WERI-Rb-1 (cell line): ENCODE results near the gene NACC2.
A peak's percentile ranks its signal among the peaks of the same experiment; 100 is the strongest.

Experiments used
- DNase-seq: peaks from one replicate; pipeline ENCODE4 v3.0.0-alpha.2; 2020
- H3K27ac ChIP-seq: fragments of 250-450 bp; sonication (Bioruptor Pico); 2 replicates; pipeline ENCODE4 v1.5.1; 2020; ENCODE audit warnings: mild to moderate bottlenecking, moderate library complexity
- H3K27me3 ChIP-seq: fragments of 250-450 bp; sonication (Bioruptor Pico); 2 replicates; pipeline ENCODE4 v1.5.1; 2021; ENCODE audit warnings: mild to moderate bottlenecking, low read depth, moderate library complexity; ENCODE audit not compliant: insufficient read depth, severe bottlenecking
- H3K36me3 ChIP-seq: fragments of 250-450 bp; sonication (Bioruptor Pico); 2 replicates; pipeline ENCODE4 v1.5.1; 2020; ENCODE audit warnings: mild to moderate bottlenecking, moderate library complexity
- H3K4me3 ChIP-seq: 2 replicates; pipeline ENCODE4 v1.5.1; 2011; ENCODE audit warnings: low read depth, mild to moderate bottlenecking, control low read depth, low read length
- H3K9me3 ChIP-seq: fragments of 250-450 bp; sonication (Bioruptor Pico); 2 replicates; pipeline ENCODE4 v1.5.1; 2021; ENCODE audit warnings: mild to moderate bottlenecking, moderate library complexity; ENCODE audit not compliant: severe bottlenecking
- TF ChIP-seq, protein P1 (sequence below): IDR thresholded peaks from 2 replicates; pipeline ENCODE4 v1.5.1; 2011; ENCODE audit warnings: low read depth, mild to moderate bottlenecking, control low read depth, inconsistent platforms, low read length

The NACC2 gene

DNA sequence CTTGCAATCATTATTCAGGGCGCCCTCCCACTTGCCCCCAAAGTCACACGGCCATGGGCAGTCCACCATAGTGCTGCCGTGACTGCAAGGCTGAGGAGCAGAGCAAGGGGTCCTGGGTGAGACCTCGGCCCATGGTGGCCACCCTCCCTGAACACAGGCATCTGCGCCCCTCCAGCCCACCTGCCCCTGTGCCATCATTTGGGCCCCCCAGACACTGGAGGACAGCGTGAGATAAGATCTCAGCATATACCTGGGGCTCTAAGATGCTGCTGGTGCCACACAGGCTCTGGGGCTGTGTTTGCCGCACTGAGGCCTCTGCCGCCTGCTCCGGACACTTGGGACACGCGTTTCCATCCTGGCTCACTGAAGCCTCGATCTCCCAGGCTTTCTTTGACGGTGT, 20.1 kb upstream of the NACC2 start:
- H3K27me3 ChIP-seq = no peaks in the 10 kb centered on the region
- DNase-seq = no peak
- no peak overlapping the region for H3K27ac ChIP-seq
- no peaks in the 10 kb centered on the region for H3K9me3 ChIP-seq
- H3K36me3 ChIP-seq = peaks cover 23% of the 10 kb centered on the region
- no peak overlapping the region for H3K4me3 ChIP-seq
- TF ChIP-seq, protein P1, sequence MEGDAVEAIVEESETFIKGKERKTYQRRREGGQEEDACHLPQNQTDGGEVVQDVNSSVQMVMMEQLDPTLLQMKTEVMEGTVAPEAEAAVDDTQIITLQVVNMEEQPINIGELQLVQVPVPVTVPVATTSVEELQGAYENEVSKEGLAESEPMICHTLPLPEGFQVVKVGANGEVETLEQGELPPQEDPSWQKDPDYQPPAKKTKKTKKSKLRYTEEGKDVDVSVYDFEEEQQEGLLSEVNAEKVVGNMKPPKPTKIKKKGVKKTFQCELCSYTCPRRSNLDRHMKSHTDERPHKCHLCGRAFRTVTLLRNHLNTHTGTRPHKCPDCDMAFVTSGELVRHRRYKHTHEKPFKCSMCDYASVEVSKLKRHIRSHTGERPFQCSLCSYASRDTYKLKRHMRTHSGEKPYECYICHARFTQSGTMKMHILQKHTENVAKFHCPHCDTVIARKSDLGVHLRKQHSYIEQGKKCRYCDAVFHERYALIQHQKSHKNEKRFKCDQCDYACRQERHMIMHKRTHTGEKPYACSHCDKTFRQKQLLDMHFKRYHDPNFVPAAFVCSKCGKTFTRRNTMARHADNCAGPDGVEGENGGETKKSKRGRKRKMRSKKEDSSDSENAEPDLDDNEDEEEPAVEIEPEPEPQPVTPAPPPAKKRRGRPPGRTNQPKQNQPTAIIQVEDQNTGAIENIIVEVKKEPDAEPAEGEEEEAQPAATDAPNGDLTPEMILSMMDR = no peak

DNA sequence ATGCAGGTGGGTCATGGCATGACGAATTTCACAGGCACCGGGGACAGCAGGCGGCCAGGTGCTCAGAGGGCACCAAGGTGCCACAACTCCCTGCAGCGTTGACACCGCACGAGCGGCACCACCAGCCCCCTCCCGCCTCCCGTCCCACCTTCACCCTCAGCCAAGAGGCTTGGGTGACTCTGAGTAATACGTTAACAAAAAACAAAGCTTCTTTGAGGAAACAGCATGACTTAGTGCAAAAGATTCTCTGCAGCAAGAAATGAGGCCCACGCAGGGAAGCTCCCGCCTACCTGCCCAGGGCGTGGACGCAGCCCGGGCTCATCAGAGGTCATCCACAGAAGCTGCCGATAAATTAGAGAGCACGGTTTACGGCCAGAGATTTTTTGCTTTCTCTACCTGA, 19.5 kb upstream of the NACC2 start:
- H3K9me3 ChIP-seq = no peaks in the 10 kb centered on the region
- no peak overlapping the region for H3K27ac ChIP-seq
- H3K36me3 ChIP-seq = peaks cover 23% of the 10 kb centered on the region
- no peak for DNase-seq
- TF ChIP-seq, protein P1 = no peak
- no peak overlapping the region for H3K4me3 ChIP-seq
- no peaks in the 10 kb centered on the region for H3K27me3 ChIP-seq

DNA sequence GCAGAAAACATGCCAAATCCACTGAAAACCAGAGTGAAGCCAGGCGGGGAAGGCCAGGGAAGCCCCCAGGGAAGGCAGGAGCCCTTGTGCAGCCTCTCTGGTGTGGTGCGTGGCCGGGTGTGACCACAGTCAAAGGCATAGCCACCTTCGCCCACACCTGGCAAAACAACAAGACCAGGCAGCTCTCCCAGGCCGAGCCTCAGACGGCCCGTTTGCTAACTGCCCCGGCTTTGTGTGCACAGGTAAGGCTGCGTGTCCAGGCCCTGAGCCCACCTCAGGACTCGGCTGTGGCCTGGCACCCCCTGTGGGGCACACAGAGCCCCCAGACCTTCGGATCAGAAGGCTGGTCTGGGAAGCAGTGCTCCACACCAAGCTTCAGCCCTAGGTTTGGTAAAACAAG, 17.5 kb upstream of the NACC2 start:
- Histone ChIP-seq H3K27ac (no peak overlapping the region), H3K36me3 (peaks cover 20% of the 10 kb centered on the region), H3K9me3 (peaks cover 2% of the 10 kb centered on the region), H3K4me3 (no peak overlapping the region), H3K27me3 (no peaks in the 10 kb centered on the region)
- TF ChIP-seq, protein P1 = no peak
- no peak for DNase-seq

DNA sequence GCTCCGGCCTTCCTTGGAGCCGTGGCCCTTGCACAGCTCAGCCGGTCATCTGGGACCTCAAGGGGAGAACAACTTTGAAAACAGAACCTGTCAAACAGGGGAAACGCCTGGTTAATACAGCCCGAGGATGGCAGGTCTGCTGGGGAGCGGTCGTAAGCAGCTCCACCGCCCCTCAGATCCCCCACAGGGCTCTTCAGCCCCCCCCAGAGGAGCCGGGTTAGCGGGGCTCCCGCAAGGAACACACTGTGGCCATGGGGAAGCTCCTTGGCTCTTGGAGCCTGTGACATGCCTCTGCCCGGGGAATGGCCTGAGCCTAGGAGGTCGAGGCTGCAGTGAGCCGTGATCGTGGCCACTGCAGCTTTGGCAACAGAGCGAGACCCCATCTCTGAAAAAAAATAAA, 16.8 kb upstream of the NACC2 start:
- TF ChIP-seq, protein P1 = 0 out of 2 replicates have a peak, but pooled peaks have one; percentile 30
- 0 out of 2 replicates have a peak overlapping the region, but pooled peaks have one; percentile 88 for H3K27ac ChIP-seq

DNA sequence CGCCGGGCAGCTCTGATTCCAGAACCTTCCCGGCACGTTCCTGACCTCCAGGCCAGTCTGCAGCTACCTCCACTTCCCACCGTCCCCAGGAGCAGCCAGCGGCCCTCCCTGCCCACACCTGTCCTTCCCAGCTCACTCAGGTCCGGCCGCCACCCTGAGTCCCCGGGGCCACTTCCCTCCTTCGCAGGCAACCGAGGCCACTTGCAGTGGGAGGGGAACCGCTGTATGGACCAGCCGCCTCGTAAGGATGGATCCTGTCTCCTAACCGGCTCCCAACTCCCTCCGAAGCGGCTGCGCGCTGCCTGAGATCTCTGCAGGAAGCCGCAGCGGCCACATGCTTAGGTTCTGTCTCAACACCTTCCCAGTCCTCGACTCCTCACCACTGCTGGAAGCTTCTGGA, 16.1 kb upstream of the NACC2 start:
- no peak overlapping the region for H3K4me3 ChIP-seq
- DNase-seq = no peak
- peak overlapping the region; percentile 88 for H3K27ac ChIP-seq
- TF ChIP-seq, protein P1 = no peak
- no peaks in the 10 kb centered on the region for H3K27me3 ChIP-seq
- H3K36me3 ChIP-seq = peaks cover 15% of the 10 kb centered on the region
- H3K9me3 ChIP-seq = peaks cover 2% of the 10 kb centered on the region

More for the DNA sequence above, 16.8 kb upstream of the NACC2 start:
- Histone ChIP-seq H3K4me3 (no peak overlapping the region), H3K27me3 (no peaks in the 10 kb centered on the region), H3K36me3 (peaks cover 20% of the 10 kb centered on the region), H3K9me3 (peaks cover 2% of the 10 kb centered on the region)
- DNase-seq = peak; percentile 43
